ENCODE data around the gene SHC2. TPM values are rescaled to one million over a fixed set of nuclear protein-coding genes. Genes with fewer than 3 reads are reported as not detected.

SHC2 gene
- polyA plus RNA-seq, 1 of the 3 experiments (the other 2 are of a cell fraction), result 0.64 TPM

- POLR2A ChIA-PET, result no interaction called here
- TF ChIP-seq EZH2phosphoT487 (IDR thresholded peaks at IDR 0.05; ENCODE audit: borderline replicate concordance, low read depth) (no peak), NFIC (IDR thresholded peaks at IDR 0.05; ENCODE audit: borderline replicate concordance) (no peak)
- no peaks in the 10 kb centered on the region; the same call in 1 of the 2 replicates for H3K27me3 ChIP-seq (ENCODE audit: insufficient read depth)
- H3F3A ChIP-seq (replicated peaks; ENCODE audit: insufficient read depth), result no peaks in the 10 kb centered on the region
- H3K4me3 ChIP-seq (ENCODE audit: low read depth in 2 of 2, low read length in 1 of 2), result no peak overlapping the region
- H3K4me1 ChIP-seq (ENCODE audit: control insufficient read depth in 1 of 2, insufficient read depth in 2 of 2, low read depth in 1 of 2, low read length in 1 of 2), result peaks cover 0 to 15% of the 10 kb centered on the region in 2 experiments; a peak in 1 of 4 replicates
- no peaks in the 10 kb centered on the region for H3K36me3 ChIP-seq (replicated peaks in 1 of 2; ENCODE audit: control insufficient read depth in 1 of 2, insufficient read depth in 2 of 2, low read length in 1 of 2)
- no peak overlapping the region for H3K9ac ChIP-seq
- H2AFZ ChIP-seq (ENCODE audit: low read depth), result no peak overlapping the region
- no peaks in the 10 kb centered on the region for H4K20me1 ChIP-seq (ENCODE audit: insufficient read depth)
- no peaks in the 10 kb centered on the region for H3K9me2 ChIP-seq
- H3K4me2 ChIP-seq, result no peak overlapping the region
- DNase-seq, result no peak
- WGBS (ENCODE audit: low lambda C conversion rate), result 86% methylated on average over 25 of the region's 43 CpGs
- no peak overlapping the region for H3K27ac ChIP-seq (ENCODE audit: low read depth in 2 of 2, low read length in 1 of 2)
- CTCF ChIA-PET, result interaction anchor here (1.1 kb wide), 1 partner anchor 9 kb away, joined by 3 read pairs; no protein-coding TSS in a partner anchor
- no peaks in the 10 kb centered on the region for H3K79me2 ChIP-seq (ENCODE audit: insufficient read depth)
- H3K9me3 ChIP-seq, result no peaks in the 10 kb centered on the region
Measured at GRCh38 chr19:375395-376110, 85.3 kb downstream of the SHC2 start.

GRCh38 chr19:374886-375235 is 86.0 kb downstream of the SHC2 start:
- Histone ChIP-seq H3K9me2 (no peaks in the 10 kb centered on the region), H3K36me3 (replicated peaks in 1 of 2; ENCODE audit: control insufficient read depth in 1 of 2, insufficient read depth in 2 of 2, low read length in 1 of 2) (no peaks in the 10 kb centered on the region), H3K9ac (no peak overlapping the region), H4K20me1 (ENCODE audit: insufficient read depth) (no peaks in the 10 kb centered on the region), H2AFZ (ENCODE audit: low read depth) (no peak overlapping the region), H3K4me1 (ENCODE audit: control insufficient read depth in 1 of 2, insufficient read depth in 2 of 2, low read depth in 1 of 2, low read length in 1 of 2) (peaks cover 0 to 15% of the 10 kb centered on the region in 2 experiments; a peak in 1 of 4 replicates), H3K9me3 (no peaks in the 10 kb centered on the region), H3F3A (replicated peaks; ENCODE audit: insufficient read depth) (no peaks in the 10 kb centered on the region), H3K4me3 (ENCODE audit: low read depth in 2 of 2, low read length in 1 of 2) (no peak overlapping the region), H3K27me3 (ENCODE audit: insufficient read depth) (no peaks in the 10 kb centered on the region; the same call in 1 of the 2 replicates), H3K79me2 (ENCODE audit: insufficient read depth) (no peaks in the 10 kb centered on the region), H3K4me2 (no peak overlapping the region), H3K27ac (ENCODE audit: low read depth in 2 of 2, low read length in 1 of 2) (no peak overlapping the region)
- 60% methylated on average over 8 of the region's 17 CpGs for WGBS (ENCODE audit: low lambda C conversion rate)
- no peak for DNase-seq
- CTCF ChIA-PET, result no interaction called here
- POLR2A ChIA-PET, result no interaction called here
- no peak for TF ChIP-seq USF1 (IDR thresholded peaks at IDR 0.05; ENCODE audit: borderline replicate concordance, low read depth)
- TF ChIP-seq EZH2phosphoT487 (IDR thresholded peaks at IDR 0.05; ENCODE audit: borderline replicate concordance, low read depth), result no peak
- TF ChIP-seq TEAD4 (IDR thresholded peaks at IDR 0.05; ENCODE audit: borderline replicate concordance, insufficient read depth), result no peak
- no peak for TF ChIP-seq ELF1 (IDR thresholded peaks at IDR 0.05)
- TF ChIP-seq TCF12 (IDR thresholded peaks at IDR 0.05), result no peak
- no peak for TF ChIP-seq SIN3A (IDR thresholded peaks at IDR 0.05; ENCODE audit: borderline replicate concordance, low read depth, low read length)
- no peak for TF ChIP-seq FOXJ3 (CRISPR knock-in tag; IDR thresholded peaks at IDR 0.05)
- no peak for TF ChIP-seq YY1 (IDR thresholded peaks at IDR 0.05; ENCODE audit: low read depth)
- no peak for TF ChIP-seq FOXM1 (IDR thresholded peaks at IDR 0.05; ENCODE audit: low read depth)
- TF ChIP-seq RAD21 (IDR thresholded peaks at IDR 0.05; ENCODE audit: low read length), result no peak
- TF ChIP-seq SMC3 (IDR thresholded peaks at IDR 0.05; ENCODE audit: low read depth, low read length), result no peak
- TF ChIP-seq RCOR1 (IDR thresholded peaks at IDR 0.05; ENCODE audit: low read length), result no peak
- TF ChIP-seq MAX (IDR thresholded peaks at IDR 0.05; ENCODE audit: low read depth), result no peak
- no peak for TF ChIP-seq JUND (IDR thresholded peaks at IDR 0.05)
- no peak for TF ChIP-seq NFIC (IDR thresholded peaks at IDR 0.05; ENCODE audit: borderline replicate concordance)
- no peak for TF ChIP-seq PBX3 (IDR thresholded peaks at IDR 0.05)
- no peak for TF ChIP-seq RFX5 (IDR thresholded peaks at IDR 0.05; ENCODE audit: low read length)
- TF ChIP-seq FOSL2 (IDR thresholded peaks at IDR 0.05; ENCODE audit: borderline replicate concordance, low read depth), result no peak
- TF ChIP-seq POLR2AphosphoS5 (IDR thresholded peaks at IDR 0.05; ENCODE audit: low read depth, low read length), result no peak
- no peak for TF ChIP-seq GATA2 (CRISPR knock-in tag; IDR thresholded peaks at IDR 0.05)
